Medulla oblongata (tissue), 1 donor: ENCODE measurements around the gene ZNF688.
"Not testable (repeated sequence)": the region's sequence is repeated elsewhere in the genome, so short reads cannot be mapped to it uniquely, and the experiment has no call there.

ENCODE experiments used
- DNase-seq: peaks from one replicate; pipeline ENCODE4 v3.0.0-alpha.2; 2015; ENCODE audit errors: extremely low spot score

ZNF688 gene

GRCh38 chr16:30557707-30557956 is 13.9 kb downstream of the ZNF688 start:
- DNase-seq = no peak

- DNase-seq = no peak
These were observed 15.4 kb downstream of the ZNF688 start for GRCh38 chr16:30556125-30556473.

GRCh38 chr16:30555315-30556124 is 16.0 kb downstream of the ZNF688 start:
- DNase-seq = no peak

GRCh38 chr16:30554557-30555314 is 16.8 kb downstream of the ZNF688 start:
- no peak for DNase-seq

- no peak for DNase-seq
These were observed 18.1 kb downstream of the ZNF688 start for GRCh38 chr16:30553393-30553899.

- no peak for DNase-seq
These were observed 18.6 kb downstream of the ZNF688 start for GRCh38 chr16:30552956-30553355.

GRCh38 chr16:30551781-30552180 is 19.7 kb downstream of the ZNF688 start:
- no peak for DNase-seq

GRCh38 chr16:30548416-30549253 is 22.9 kb downstream of the ZNF688 start:
- DNase-seq = no peak

GRCh38 chr16:30546115-30546514 is 25.4 kb downstream of the ZNF688 start:
- peak; percentile 47 for DNase-seq

- DNase-seq = no peak
These were observed 28.4 kb downstream of the ZNF688 start for GRCh38 chr16:30543067-30543466.

- DNase-seq = no peak
These were observed 29.8 kb downstream of the ZNF688 start for GRCh38 chr16:30541502-30542329.

GRCh38 chr16:30540916-30541464 is 30.5 kb downstream of the ZNF688 start:
- not testable (repeated sequence) for DNase-seq

- not testable (repeated sequence) for DNase-seq
These were observed 31.5 kb downstream of the ZNF688 start for GRCh38 chr16:30539986-30540526.

GRCh38 chr16:30539000-30539964 is 32.2 kb downstream of the ZNF688 start:
- DNase-seq = no peak

- not testable (repeated sequence) for DNase-seq
These were observed 35.0 kb downstream of the ZNF688 start for GRCh38 chr16:30536391-30537024.

- peak; percentile 82 for DNase-seq
These were observed 35.7 kb downstream of the ZNF688 start for GRCh38 chr16:30535777-30536190.

- DNase-seq = no peak
These were observed 36.3 kb downstream of the ZNF688 start for GRCh38 chr16:30535106-30535776.

GRCh38 chr16:30534368-30535105 is 37.0 kb downstream of the ZNF688 start, which contains the start of gene ZNF747:
Gene ZNF747, minus strand, starts transcription at chr16:30534858. Its CDS starts 179 bp downstream, at chr16:30534679.
- DNase-seq = peak; percentile 96
